K562 (cell line): ENCODE results near the gene PDHX. TPM values are rescaled to one million over a fixed set of nuclear protein-coding genes. Genes with fewer than 3 reads are reported as not detected.

Experiments used
- ATF7 ChIP-seq: fragments of 450-650 bp; IDR thresholded peaks from 2 replicates; pipeline ENCODE4 v1.7.1; 2014; ENCODE audit warnings: mild to moderate bottlenecking, moderate library complexity
- BCL6 ChIP-seq: fragments of 250-450 bp; sonication (Bioruptor Pico); IDR thresholded peaks from 2 replicates; pipeline ENCODE4 v1.4.0; 2020
- CC2D1A ChIP-seq: fragments of 450-650 bp; IDR thresholded peaks from 2 replicates; pipeline ENCODE4 v1.6.1; 2017; ENCODE audit warnings: mild to moderate bottlenecking
- FOXJ2 ChIP-seq: fragments of 200-800 bp; sonication (Bioruptor generic); IDR thresholded peaks from 2 replicates; pipeline ENCODE4 v1.6.1; 2016; ENCODE audit warnings: missing genetic modification characterization, missing compliant biosample characterization
- GTF2F1 ChIP-seq: IDR thresholded peaks from 2 replicates; pipeline ENCODE4 v1.6.1; 2011; ENCODE audit warnings: low read depth, low read length, improper control_type of control experiment
- HDAC2 ChIP-seq: fragments of 450-650 bp; IDR thresholded peaks from 2 replicates; pipeline ENCODE4 v1.6.1; 2016; ENCODE audit warnings: mild to moderate bottlenecking
- HDGF ChIP-seq: fragments of 450-650 bp; IDR thresholded peaks from 2 replicates; pipeline ENCODE4 v1.6.1; 2016
- ILF3 ChIP-seq: fragments of 450-650 bp; IDR thresholded peaks from 2 replicates; pipeline ENCODE4 v1.6.1; 2018; ENCODE audit warnings: antibody characterized with exemption, mild to moderate bottlenecking, moderate library complexity, borderline replicate concordance
- KDM5B ChIP-seq: fragments of 200-600 bp; sonication (generic); IDR thresholded peaks from 2 replicates; pipeline ENCODE4 v1.6.1; 2012; ENCODE audit warnings: low read depth, mild to moderate bottlenecking, moderate library complexity, low read length, control low read depth, inconsistent platforms; ENCODE audit not compliant: insufficient replicate concordance
- L3MBTL2 ChIP-seq: fragments of 450-650 bp; IDR thresholded peaks from 2 replicates; pipeline ENCODE4 v1.6.1; 2016; ENCODE audit warnings: mild to moderate bottlenecking, moderate library complexity
- LEF1 ChIP-seq: fragments of 450-650 bp; IDR thresholded peaks from 2 replicates; pipeline ENCODE4 v1.6.1; 2016; ENCODE audit warnings: mild to moderate bottlenecking
- MCM2 ChIP-seq: fragments of 450-650 bp; IDR thresholded peaks from 2 replicates; pipeline ENCODE4 v1.6.1; 2017; ENCODE audit warnings: low read depth, mild to moderate bottlenecking
- MEF2A ChIP-seq: IDR thresholded peaks from 2 replicates; pipeline ENCODE4 v1.6.1; 2011; ENCODE audit warnings: low read depth, mild to moderate bottlenecking, low read length, moderate library complexity; ENCODE audit not compliant: control insufficient read depth
- RBM17 ChIP-seq: fragments of 200-400 bp; formaldehyde crosslinking; IDR thresholded peaks from 2 replicates; pipeline ENCODE4 v1.6.1; 2017; ENCODE audit warnings: low read depth, mild to moderate bottlenecking, low read length, borderline replicate concordance
- SMARCA4 ChIP-seq: fragments of 450-650 bp; IDR thresholded peaks from 2 replicates; pipeline ENCODE4 v1.6.1; 2016
- STAG1 ChIP-seq: sonication (generic); formaldehyde crosslinking; IDR thresholded peaks from 2 replicates; pipeline ENCODE4 v1.5.0; 2020; ENCODE audit warnings: missing genetic modification reagents, borderline replicate concordance
- ZFP30 ChIP-seq: fragments of 250-450 bp; sonication (Bioruptor Pico); IDR thresholded peaks from 2 replicates; pipeline ENCODE4 v1.8.0; 2022; ENCODE audit warnings: moderate library complexity, mild to moderate bottlenecking, inconsistent platforms, borderline replicate concordance
- ZNF12 ChIP-seq: sonication (generic); formaldehyde crosslinking; IDR thresholded peaks from 2 replicates; pipeline ENCODE4 v1.4.0; 2020; ENCODE audit warnings: mild to moderate bottlenecking, missing genetic modification reagents
- ZNF124 ChIP-seq: sonication (generic); formaldehyde crosslinking; IDR thresholded peaks from 2 replicates; pipeline ENCODE4 v1.8.1; 2022; ENCODE audit warnings: missing genetic modification reagents
- ZNF436 ChIP-seq: fragments of 250-450, 450-650 bp; sonication (Bioruptor Pico); formaldehyde crosslinking; IDR thresholded peaks from 2 replicates; pipeline ENCODE4 v1.7.0; 2020; ENCODE audit warnings: mild to moderate bottlenecking
- polyA plus RNA-seq, 8 experiments: library from polyadenylated mRNA; depleted of rRNA in 4 of 8; stranded (reverse) in 5 of 8; unstranded in 3 of 8; fragments of >200 nt; fragmentation: Nextera tagmentation in 2 of 8; fragmentation: Illumina TruSeq in 1 of 8; extraction: Ambion mirVana in 2 of 8; extraction: Trizol in 1 of 8; gene quantifications; 2 replicates each; pipeline versions ENCODE4 v1.2.1 to v1.2.3, GENCODE V29; 2011 to 2014; ENCODE audit warnings: inconsistent platforms in 1 of 8, missing spikeins in 1 of 8
- total RNA-seq, 7 experiments: library from RNA; depleted of rRNA in 6 of 7; stranded (reverse); fragments of >200 nt in 6 of 7; fragmentation: Illumina TruSeq in 2 of 7; extraction: Trizol in 2 of 7; gene quantifications; 2 replicates each; pipeline versions ENCODE4 v1.2.1 to v1.2.3, GENCODE V29; 2011 to 2021; ENCODE audit warnings: low replicate concordance in 1 of 7
- TF ChIP-seq, protein P1 (sequence below), 2 experiments: fragments of 450-650 bp; formaldehyde crosslinking in 1 of 2; IDR thresholded peaks; 2 replicates each; pipeline versions ENCODE4 v1.4.0 to v1.6.1; 2014 to 2020; ENCODE audit warnings: mild to moderate bottlenecking in 2 of 2, borderline replicate concordance in 1 of 2, low read depth in 1 of 2
- TF ChIP-seq, protein P2 (sequence below): IDR thresholded peaks from 2 replicates; pipeline ENCODE4 v1.6.1; 2014; ENCODE audit warnings: antibody characterized with exemption

Gene PDHX
- total and polyA plus RNA-seq, 9 of the 15 experiments (the other 6 are each of a cell fraction or from before 2014, with no cell fraction given), result 20.8 to 43.5 (median 31.2) TPM

DNA sequence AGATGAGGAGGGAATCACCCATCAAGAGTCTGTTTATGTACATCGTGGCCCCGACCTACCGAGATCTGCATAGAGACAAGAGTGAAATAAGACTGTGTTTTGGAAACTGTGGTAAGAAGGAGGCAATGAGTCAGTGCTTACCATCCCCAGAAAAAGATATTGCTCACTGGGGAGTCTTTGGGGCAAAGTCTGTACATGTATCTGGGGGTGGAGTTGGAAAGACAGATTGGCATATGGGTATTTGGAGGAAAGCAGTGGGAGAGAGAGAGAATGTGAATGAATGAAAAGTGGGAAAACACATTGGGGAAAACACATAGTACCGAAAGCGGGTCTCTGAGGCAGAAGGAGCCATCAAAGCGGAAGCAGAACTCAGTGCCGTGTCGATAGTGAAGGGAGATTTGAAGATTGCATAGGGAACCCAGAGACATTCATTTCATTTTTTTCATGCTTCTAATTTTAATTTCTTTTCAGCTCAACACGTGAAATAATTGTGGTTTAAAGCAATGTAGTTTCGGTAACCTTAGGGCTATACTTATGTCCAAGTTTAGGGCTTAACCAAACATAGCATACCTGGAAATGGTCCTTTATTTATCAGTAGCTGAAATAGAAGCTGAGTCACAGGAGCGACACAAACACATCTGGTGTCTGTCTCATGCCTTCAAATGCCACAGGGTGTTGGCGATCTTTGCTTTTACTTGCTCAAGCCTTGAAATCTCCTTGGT is 124.0 kb downstream of the PDHX start (continued):
- TF ChIP-seq, protein P1, sequence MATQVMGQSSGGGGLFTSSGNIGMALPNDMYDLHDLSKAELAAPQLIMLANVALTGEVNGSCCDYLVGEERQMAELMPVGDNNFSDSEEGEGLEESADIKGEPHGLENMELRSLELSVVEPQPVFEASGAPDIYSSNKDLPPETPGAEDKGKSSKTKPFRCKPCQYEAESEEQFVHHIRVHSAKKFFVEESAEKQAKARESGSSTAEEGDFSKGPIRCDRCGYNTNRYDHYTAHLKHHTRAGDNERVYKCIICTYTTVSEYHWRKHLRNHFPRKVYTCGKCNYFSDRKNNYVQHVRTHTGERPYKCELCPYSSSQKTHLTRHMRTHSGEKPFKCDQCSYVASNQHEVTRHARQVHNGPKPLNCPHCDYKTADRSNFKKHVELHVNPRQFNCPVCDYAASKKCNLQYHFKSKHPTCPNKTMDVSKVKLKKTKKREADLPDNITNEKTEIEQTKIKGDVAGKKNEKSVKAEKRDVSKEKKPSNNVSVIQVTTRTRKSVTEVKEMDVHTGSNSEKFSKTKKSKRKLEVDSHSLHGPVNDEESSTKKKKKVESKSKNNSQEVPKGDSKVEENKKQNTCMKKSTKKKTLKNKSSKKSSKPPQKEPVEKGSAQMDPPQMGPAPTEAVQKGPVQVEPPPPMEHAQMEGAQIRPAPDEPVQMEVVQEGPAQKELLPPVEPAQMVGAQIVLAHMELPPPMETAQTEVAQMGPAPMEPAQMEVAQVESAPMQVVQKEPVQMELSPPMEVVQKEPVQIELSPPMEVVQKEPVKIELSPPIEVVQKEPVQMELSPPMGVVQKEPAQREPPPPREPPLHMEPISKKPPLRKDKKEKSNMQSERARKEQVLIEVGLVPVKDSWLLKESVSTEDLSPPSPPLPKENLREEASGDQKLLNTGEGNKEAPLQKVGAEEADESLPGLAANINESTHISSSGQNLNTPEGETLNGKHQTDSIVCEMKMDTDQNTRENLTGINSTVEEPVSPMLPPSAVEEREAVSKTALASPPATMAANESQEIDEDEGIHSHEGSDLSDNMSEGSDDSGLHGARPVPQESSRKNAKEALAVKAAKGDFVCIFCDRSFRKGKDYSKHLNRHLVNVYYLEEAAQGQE (IDR thresholded peaks at IDR 0.05; ENCODE audit: borderline replicate concordance), result no peak
- TF ChIP-seq, protein P1 (CRISPR knock-in tag; IDR thresholded peaks at IDR 0.05; ENCODE audit: low read depth), result no peak
- TF ChIP-seq MCM2 (no peak), ILF3 (no peak), SMARCA4 (peak; percentile 77), BCL6 (no peak), STAG1 (no peak), ZNF12 (no peak), LEF1 (peak; percentile 67), ZFP30 (CRISPR knock-in tag) (no peak), MEF2A (no peak), CC2D1A (no peak), RBM17 (no peak), HDAC2 (0 out of 2 replicates have a peak, but pooled peaks have one; percentile 38), ZNF124 (no peak), GTF2F1 (no peak), L3MBTL2 (no peak; the same call in 1 of the 2 replicates), HDGF (no peak), ZNF436 (CRISPR knock-in tag) (no peak), FOXJ2 (peak; percentile 88), KDM5B (no peak), ATF7 (no peak)
- TF ChIP-seq, protein P2, sequence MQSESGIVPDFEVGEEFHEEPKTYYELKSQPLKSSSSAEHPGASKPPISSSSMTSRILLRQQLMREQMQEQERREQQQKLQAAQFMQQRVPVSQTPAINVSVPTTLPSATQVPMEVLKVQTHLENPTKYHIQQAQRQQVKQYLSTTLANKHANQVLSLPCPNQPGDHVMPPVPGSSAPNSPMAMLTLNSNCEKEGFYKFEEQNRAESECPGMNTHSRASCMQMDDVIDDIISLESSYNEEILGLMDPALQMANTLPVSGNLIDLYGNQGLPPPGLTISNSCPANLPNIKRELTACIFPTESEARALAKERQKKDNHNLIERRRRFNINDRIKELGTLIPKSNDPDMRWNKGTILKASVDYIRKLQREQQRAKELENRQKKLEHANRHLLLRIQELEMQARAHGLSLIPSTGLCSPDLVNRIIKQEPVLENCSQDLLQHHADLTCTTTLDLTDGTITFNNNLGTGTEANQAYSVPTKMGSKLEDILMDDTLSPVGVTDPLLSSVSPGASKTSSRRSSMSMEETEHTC, result no peak
